ENCODE measurements around the gene KRTAP15-1.

GRCh38 chr21:30480145-30480544 is 40.1 kb downstream of the KRTAP15-1 start, which contains the start of gene KRTAP19-1:
- TF ChIP-seq, protein P1, sequence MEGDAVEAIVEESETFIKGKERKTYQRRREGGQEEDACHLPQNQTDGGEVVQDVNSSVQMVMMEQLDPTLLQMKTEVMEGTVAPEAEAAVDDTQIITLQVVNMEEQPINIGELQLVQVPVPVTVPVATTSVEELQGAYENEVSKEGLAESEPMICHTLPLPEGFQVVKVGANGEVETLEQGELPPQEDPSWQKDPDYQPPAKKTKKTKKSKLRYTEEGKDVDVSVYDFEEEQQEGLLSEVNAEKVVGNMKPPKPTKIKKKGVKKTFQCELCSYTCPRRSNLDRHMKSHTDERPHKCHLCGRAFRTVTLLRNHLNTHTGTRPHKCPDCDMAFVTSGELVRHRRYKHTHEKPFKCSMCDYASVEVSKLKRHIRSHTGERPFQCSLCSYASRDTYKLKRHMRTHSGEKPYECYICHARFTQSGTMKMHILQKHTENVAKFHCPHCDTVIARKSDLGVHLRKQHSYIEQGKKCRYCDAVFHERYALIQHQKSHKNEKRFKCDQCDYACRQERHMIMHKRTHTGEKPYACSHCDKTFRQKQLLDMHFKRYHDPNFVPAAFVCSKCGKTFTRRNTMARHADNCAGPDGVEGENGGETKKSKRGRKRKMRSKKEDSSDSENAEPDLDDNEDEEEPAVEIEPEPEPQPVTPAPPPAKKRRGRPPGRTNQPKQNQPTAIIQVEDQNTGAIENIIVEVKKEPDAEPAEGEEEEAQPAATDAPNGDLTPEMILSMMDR (IDR thresholded peaks at IDR 0.05 in 2 of 3, conservative IDR thresholded peaks at IDR 0.05 in 1 of 3; ENCODE audit: borderline replicate concordance in 1 of 3, insufficient read depth in 1 of 3, low read depth in 2 of 3, low read length in 2 of 3): no peak
- TF ChIP-seq, protein P2, sequence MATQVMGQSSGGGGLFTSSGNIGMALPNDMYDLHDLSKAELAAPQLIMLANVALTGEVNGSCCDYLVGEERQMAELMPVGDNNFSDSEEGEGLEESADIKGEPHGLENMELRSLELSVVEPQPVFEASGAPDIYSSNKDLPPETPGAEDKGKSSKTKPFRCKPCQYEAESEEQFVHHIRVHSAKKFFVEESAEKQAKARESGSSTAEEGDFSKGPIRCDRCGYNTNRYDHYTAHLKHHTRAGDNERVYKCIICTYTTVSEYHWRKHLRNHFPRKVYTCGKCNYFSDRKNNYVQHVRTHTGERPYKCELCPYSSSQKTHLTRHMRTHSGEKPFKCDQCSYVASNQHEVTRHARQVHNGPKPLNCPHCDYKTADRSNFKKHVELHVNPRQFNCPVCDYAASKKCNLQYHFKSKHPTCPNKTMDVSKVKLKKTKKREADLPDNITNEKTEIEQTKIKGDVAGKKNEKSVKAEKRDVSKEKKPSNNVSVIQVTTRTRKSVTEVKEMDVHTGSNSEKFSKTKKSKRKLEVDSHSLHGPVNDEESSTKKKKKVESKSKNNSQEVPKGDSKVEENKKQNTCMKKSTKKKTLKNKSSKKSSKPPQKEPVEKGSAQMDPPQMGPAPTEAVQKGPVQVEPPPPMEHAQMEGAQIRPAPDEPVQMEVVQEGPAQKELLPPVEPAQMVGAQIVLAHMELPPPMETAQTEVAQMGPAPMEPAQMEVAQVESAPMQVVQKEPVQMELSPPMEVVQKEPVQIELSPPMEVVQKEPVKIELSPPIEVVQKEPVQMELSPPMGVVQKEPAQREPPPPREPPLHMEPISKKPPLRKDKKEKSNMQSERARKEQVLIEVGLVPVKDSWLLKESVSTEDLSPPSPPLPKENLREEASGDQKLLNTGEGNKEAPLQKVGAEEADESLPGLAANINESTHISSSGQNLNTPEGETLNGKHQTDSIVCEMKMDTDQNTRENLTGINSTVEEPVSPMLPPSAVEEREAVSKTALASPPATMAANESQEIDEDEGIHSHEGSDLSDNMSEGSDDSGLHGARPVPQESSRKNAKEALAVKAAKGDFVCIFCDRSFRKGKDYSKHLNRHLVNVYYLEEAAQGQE (IDR thresholded peaks at IDR 0.05; ENCODE audit: low read depth): no peak
- TF ChIP-seq EZH2 (IDR thresholded peaks at IDR 0.05) (no peak), CEBPB (IDR thresholded peaks at IDR 0.05; ENCODE audit: low read depth) (no peak), FOSL1 (IDR thresholded peaks at IDR 0.05; ENCODE audit: low read depth) (no peak), POLR2A (IDR thresholded peaks at IDR 0.05; ENCODE audit: borderline replicate concordance, extremely low read depth, insufficient read depth, insufficient read length) (no peak), POLR2AphosphoS5 (IDR thresholded peaks at IDR 0.05; ENCODE audit: low read depth, low read length) (no peak), EZH2phosphoT487 (IDR thresholded peaks at IDR 0.05; ENCODE audit: borderline replicate concordance) (no peak), JUND (IDR thresholded peaks at IDR 0.05) (no peak), ZNF274 (IDR thresholded peaks at IDR 0.05; ENCODE audit: low read depth, low read length) (no peak)
- TF ChIP-seq, protein P3, sequence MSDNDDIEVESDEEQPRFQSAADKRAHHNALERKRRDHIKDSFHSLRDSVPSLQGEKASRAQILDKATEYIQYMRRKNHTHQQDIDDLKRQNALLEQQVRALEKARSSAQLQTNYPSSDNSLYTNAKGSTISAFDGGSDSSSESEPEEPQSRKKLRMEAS (IDR thresholded peaks at IDR 0.05): no peak
